ENCODE data around the gene STX7.
A peak's percentile ranks its signal among the peaks of the same experiment; 100 is the strongest.

The STX7 gene

GRCh38 chr6:132466952-132467351 lies 46.0 kb downstream of the STX7 start:
- H3K27me3 ChIP-seq (replicated peaks in 2 of 5; ENCODE audit: control insufficient read depth in 4 of 5, insufficient read depth in 5 of 5, low read length in 4 of 5) = no peaks in the 10 kb centered on the region
- H3K36me3 ChIP-seq (ENCODE audit: control insufficient read depth in 4 of 4, insufficient read depth in 4 of 4, low read length in 3 of 4) = peaks cover 24 to 81% (median 54%) of the 10 kb centered on the region in 4 experiments
- WGBS (ENCODE audit: insufficient coverage) = 88% methylated on average over 3 of the region's 3 CpGs
- no peaks in the 10 kb centered on the region for H3K9me3 ChIP-seq (ENCODE audit: control extremely low read depth in 1 of 5, control insufficient read depth in 4 of 5, insufficient read depth in 2 of 5, low read depth in 1 of 5, low read length in 4 of 5)
- peaks cover 0 to 15% (median 0%) of the 10 kb centered on the region in 4 experiments for H3K4me1 ChIP-seq (ENCODE audit: control extremely low read depth in 1 of 4, control insufficient read depth in 4 of 4, insufficient read depth in 4 of 4, low read length in 3 of 4)
- CTCF ChIA-PET = interaction anchor here (1.6 kb wide), 1 partner anchor 187 kb away, joined by 4 read pairs; no protein-coding TSS in a partner anchor
- no peak overlapping the region for H3K27ac ChIP-seq (ENCODE audit: insufficient read depth in 1 of 2, low read depth in 1 of 2, low read length in 2 of 2, poor library complexity in 1 of 2, severe bottlenecking in 2 of 2)
- DNase-seq = no peak
- H3K4me3 ChIP-seq (ENCODE audit: control insufficient read depth in 1 of 7, extremely low read depth in 1 of 7, insufficient read depth in 4 of 7, low read depth in 2 of 7, low read length in 6 of 7) = no peak overlapping the region
- POLR2A ChIA-PET = no interaction called here

DNA sequence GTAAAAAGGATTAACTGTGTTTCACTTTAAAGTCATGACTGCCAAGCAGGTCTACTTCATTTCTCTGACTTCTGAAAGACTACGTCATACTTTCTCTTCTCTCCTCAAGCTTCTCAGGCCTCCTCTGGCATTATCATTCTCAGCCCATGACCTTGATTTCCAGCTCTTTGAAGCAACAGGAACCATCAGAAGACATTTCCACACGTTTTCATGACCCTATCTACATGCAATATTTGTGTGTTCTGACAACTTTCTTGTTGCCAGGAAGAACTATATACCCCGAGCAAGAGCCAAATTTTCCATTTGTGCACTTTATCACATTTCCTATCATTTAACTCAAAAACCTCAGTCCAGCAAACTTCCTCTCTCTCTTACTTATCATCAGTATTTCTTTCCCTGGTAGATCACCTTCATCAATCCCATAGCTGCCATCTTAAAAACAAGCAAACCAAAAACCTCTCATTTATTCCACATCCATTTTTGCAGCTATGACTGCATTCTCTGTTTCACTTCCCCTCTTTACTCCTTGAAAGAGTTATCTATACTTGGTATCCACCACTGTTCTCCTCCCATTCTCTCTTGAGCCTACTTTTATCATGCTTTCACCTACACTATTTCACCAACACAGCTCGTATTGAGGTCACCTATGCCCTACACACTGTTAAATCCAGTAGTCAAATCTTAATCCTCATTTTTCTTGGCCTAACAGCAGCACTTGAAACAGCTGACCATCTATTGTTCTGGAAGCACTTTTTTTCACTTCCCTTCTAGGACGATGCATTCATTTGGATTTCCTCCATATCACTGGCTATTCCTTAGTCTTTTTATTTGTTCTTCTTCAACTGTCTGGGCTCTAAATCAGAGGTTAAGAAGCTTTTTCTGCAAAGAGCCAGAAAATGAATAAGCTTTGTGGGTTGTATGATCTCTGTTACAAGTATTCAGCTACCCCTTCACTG lies 47.1 kb downstream of the STX7 start:
- H3K9me3 ChIP-seq (ENCODE audit: control extremely low read depth in 1 of 5, control insufficient read depth in 4 of 5, insufficient read depth in 2 of 5, low read depth in 1 of 5, low read length in 4 of 5) = no peaks in the 10 kb centered on the region
- H3K36me3 ChIP-seq (ENCODE audit: control insufficient read depth in 4 of 4, insufficient read depth in 4 of 4, low read length in 3 of 4) = peaks cover 27 to 80% (median 51%) of the 10 kb centered on the region in 4 experiments
- no peak for DNase-seq
- H3K27me3 ChIP-seq (replicated peaks in 2 of 5; ENCODE audit: control insufficient read depth in 4 of 5, insufficient read depth in 5 of 5, low read length in 4 of 5) = no peaks in the 10 kb centered on the region
- H3K4me3 ChIP-seq (ENCODE audit: control insufficient read depth in 1 of 7, extremely low read depth in 1 of 7, insufficient read depth in 4 of 7, low read depth in 2 of 7, low read length in 6 of 7) = no peak overlapping the region
- no peak overlapping the region for H3K27ac ChIP-seq (ENCODE audit: insufficient read depth in 1 of 2, low read depth in 1 of 2, low read length in 2 of 2, poor library complexity in 1 of 2, severe bottlenecking in 2 of 2)
- 65% methylated on average over 5 of the region's 5 CpGs for WGBS (ENCODE audit: insufficient coverage)
- peaks cover 0 to 15% (median 0%) of the 10 kb centered on the region in 4 experiments for H3K4me1 ChIP-seq (ENCODE audit: control extremely low read depth in 1 of 4, control insufficient read depth in 4 of 4, insufficient read depth in 4 of 4, low read length in 3 of 4)
- ChIA-PET POLR2A (no interaction called here), CTCF (interaction anchor here (1.2 to 1.6 kb wide), 2 partner anchors 19 to 185 kb away, joined by 4 read pairs; no protein-coding TSS in a partner anchor)

DNA sequence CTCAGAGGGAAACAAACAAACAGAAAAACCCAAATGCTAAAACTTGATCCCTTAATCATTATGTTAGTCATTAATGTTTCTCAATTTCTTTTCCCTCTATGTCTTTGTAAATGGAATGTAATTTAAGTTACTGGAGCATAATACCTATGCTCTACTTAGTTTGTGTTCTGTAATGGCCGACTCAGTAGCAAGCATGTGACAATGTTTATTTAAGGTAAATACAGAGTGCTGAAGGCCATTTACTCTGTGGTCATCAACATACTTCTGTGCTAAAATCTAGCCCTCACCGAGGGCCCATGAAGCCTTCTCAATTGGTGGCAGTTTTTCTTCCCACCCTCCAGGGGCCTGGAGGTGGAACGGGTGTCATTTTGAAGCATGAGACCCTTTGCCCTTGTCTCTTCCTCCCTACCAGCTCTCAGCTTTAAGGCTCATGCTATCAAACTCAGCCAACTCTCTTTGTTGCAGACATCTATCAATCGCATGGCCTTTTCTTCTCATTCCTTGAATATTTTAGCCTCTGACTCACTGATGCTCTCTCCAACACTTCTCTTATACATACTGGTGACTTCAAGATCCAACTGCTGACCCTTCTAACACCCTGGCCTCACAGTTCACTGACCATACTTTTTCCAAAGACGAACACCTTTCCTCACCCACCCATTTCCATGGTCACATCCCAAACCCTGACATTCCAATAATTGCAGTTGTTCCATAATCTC lies 48.2 kb downstream of the STX7 start:
- Histone ChIP-seq H3K9me3 (ENCODE audit: control extremely low read depth in 1 of 5, control insufficient read depth in 4 of 5, insufficient read depth in 2 of 5, low read depth in 1 of 5, low read length in 4 of 5) (no peaks in the 10 kb centered on the region), H3K27me3 (replicated peaks in 2 of 5; ENCODE audit: control insufficient read depth in 4 of 5, insufficient read depth in 5 of 5, low read length in 4 of 5) (no peaks in the 10 kb centered on the region), H3K36me3 (ENCODE audit: control insufficient read depth in 4 of 4, insufficient read depth in 4 of 4, low read length in 3 of 4) (peaks cover 24 to 83% (median 54%) of the 10 kb centered on the region in 4 experiments), H3K27ac (ENCODE audit: insufficient read depth in 1 of 2, low read depth in 1 of 2, low read length in 2 of 2, poor library complexity in 1 of 2, severe bottlenecking in 2 of 2) (no peak overlapping the region), H3K4me3 (ENCODE audit: control insufficient read depth in 1 of 7, extremely low read depth in 1 of 7, insufficient read depth in 4 of 7, low read depth in 2 of 7, low read length in 6 of 7) (no peak overlapping the region), H3K4me1 (ENCODE audit: control extremely low read depth in 1 of 4, control insufficient read depth in 4 of 4, insufficient read depth in 4 of 4, low read length in 3 of 4) (peaks cover 0 to 15% (median 0%) of the 10 kb centered on the region in 4 experiments)
- DNase-seq = no peak
- CTCF ChIA-PET = interaction anchor here (1.2 kb wide), 1 partner anchor 20 kb away, joined by 4 read pairs; no protein-coding TSS in a partner anchor
- POLR2A ChIA-PET = no interaction called here
- WGBS (ENCODE audit: insufficient coverage) = 98% methylated on average over 4 of the region's 5 CpGs

- Histone ChIP-seq H3K9me3 (ENCODE audit: control extremely low read depth in 1 of 5, control insufficient read depth in 4 of 5, insufficient read depth in 2 of 5, low read depth in 1 of 5, low read length in 4 of 5) (no peaks in the 10 kb centered on the region), H3K27me3 (replicated peaks in 2 of 5; ENCODE audit: control insufficient read depth in 4 of 5, insufficient read depth in 5 of 5, low read length in 4 of 5) (no peaks in the 10 kb centered on the region), H3K4me1 (ENCODE audit: control extremely low read depth in 1 of 4, control insufficient read depth in 4 of 4, insufficient read depth in 4 of 4, low read length in 3 of 4) (peaks cover 0 to 15% (median 2%) of the 10 kb centered on the region in 4 experiments), H3K4me3 (ENCODE audit: control insufficient read depth in 1 of 7, extremely low read depth in 1 of 7, insufficient read depth in 4 of 7, low read depth in 2 of 7, low read length in 6 of 7) (no peak overlapping the region), H3K36me3 (ENCODE audit: control insufficient read depth in 4 of 4, insufficient read depth in 4 of 4, low read length in 3 of 4) (peaks cover 24 to 75% (median 48%) of the 10 kb centered on the region in 4 experiments), H3K27ac (ENCODE audit: insufficient read depth in 1 of 2, low read depth in 1 of 2, low read length in 2 of 2, poor library complexity in 1 of 2, severe bottlenecking in 2 of 2) (no peak overlapping the region)
- WGBS (ENCODE audit: insufficient coverage) = 89% methylated on average over 5 of the region's 6 CpGs
- no peak for DNase-seq
- ChIA-PET CTCF (no interaction called here), POLR2A (no interaction called here)
These were observed 51.0 kb downstream of the STX7 start for GRCh38 chr6:132461958-132462357.

DNA sequence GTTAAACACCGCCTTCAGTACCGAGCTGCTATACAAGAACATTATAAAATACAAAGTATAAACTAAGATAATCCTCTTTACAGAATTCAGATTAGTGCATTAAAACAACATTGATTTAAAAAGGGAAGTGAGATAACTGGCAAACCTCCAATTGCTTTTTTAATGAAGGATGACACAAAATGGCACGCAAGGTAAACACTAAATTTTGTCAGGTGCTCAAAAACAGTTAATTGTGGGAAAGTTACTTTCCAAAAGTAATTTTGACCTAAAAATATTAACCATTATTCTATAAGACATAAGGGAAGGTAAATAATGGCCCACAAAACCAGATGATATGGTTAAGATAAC lies 53.3 kb downstream of the STX7 start:
- CTCF ChIA-PET = interaction anchor here (1.2 to 2.2 kb wide), 2 partner anchors 37 to 180 kb away, joined by 4 to 8 read pairs; no protein-coding TSS in a partner anchor
- Histone ChIP-seq H3K27me3 (replicated peaks in 2 of 5; ENCODE audit: control insufficient read depth in 4 of 5, insufficient read depth in 5 of 5, low read length in 4 of 5) (no peaks in the 10 kb centered on the region), H3K9me3 (ENCODE audit: control extremely low read depth in 1 of 5, control insufficient read depth in 4 of 5, insufficient read depth in 2 of 5, low read depth in 1 of 5, low read length in 4 of 5) (no peaks in the 10 kb centered on the region), H3K4me1 (ENCODE audit: control extremely low read depth in 1 of 4, control insufficient read depth in 4 of 4, insufficient read depth in 4 of 4, low read length in 3 of 4) (peaks cover 0 to 6% (median 0%) of the 10 kb centered on the region in 4 experiments), H3K27ac (ENCODE audit: insufficient read depth in 1 of 2, low read depth in 1 of 2, low read length in 2 of 2, poor library complexity in 1 of 2, severe bottlenecking in 2 of 2) (no peak overlapping the region), H3K36me3 (ENCODE audit: control insufficient read depth in 4 of 4, insufficient read depth in 4 of 4, low read length in 3 of 4) (peaks cover 24 to 70% (median 42%) of the 10 kb centered on the region in 4 experiments), H3K4me3 (ENCODE audit: control insufficient read depth in 1 of 7, extremely low read depth in 1 of 7, insufficient read depth in 4 of 7, low read depth in 2 of 7, low read length in 6 of 7) (no peak overlapping the region)
- no CpG with 5 or more reads among the region's 3 CpGs for WGBS (ENCODE audit: insufficient coverage)
- DNase-seq = peak in 1 of 3 donors; percentile 8
- POLR2A ChIA-PET = no interaction called here

GRCh38 chr6:132458887-132459604 lies 53.9 kb downstream of the STX7 start:
- H3K36me3 ChIP-seq (ENCODE audit: control insufficient read depth in 4 of 4, insufficient read depth in 4 of 4, low read length in 3 of 4) = peaks cover 24 to 68% (median 41%) of the 10 kb centered on the region in 4 experiments

More at GRCh38 chr6:132458887-132459604, 53.9 kb downstream of the STX7 start:
- Histone ChIP-seq H3K27me3 (replicated peaks in 2 of 5; ENCODE audit: control insufficient read depth in 4 of 5, insufficient read depth in 5 of 5, low read length in 4 of 5) (no peaks in the 10 kb centered on the region), H3K4me3 (ENCODE audit: control insufficient read depth in 1 of 7, extremely low read depth in 1 of 7, insufficient read depth in 4 of 7, low read depth in 2 of 7, low read length in 6 of 7) (no peak overlapping the region), H3K9me3 (ENCODE audit: control extremely low read depth in 1 of 5, control insufficient read depth in 4 of 5, insufficient read depth in 2 of 5, low read depth in 1 of 5, low read length in 4 of 5) (no peaks in the 10 kb centered on the region), H3K27ac (ENCODE audit: insufficient read depth in 1 of 2, low read depth in 1 of 2, low read length in 2 of 2, poor library complexity in 1 of 2, severe bottlenecking in 2 of 2) (no peak overlapping the region), H3K4me1 (ENCODE audit: control extremely low read depth in 1 of 4, control insufficient read depth in 4 of 4, insufficient read depth in 4 of 4, low read length in 3 of 4) (peaks cover 0 to 6% (median 0%) of the 10 kb centered on the region in 4 experiments)
- WGBS (ENCODE audit: insufficient coverage) = 89% methylated on average over 4 of the region's 6 CpGs
- POLR2A ChIA-PET = no interaction called here
- CTCF ChIA-PET = interaction anchor here (1.2 to 2.2 kb wide), 2 partner anchors 36 to 179 kb away, joined by 4 to 8 read pairs; no protein-coding TSS in a partner anchor
- no peak for DNase-seq
